MM.1S (cell line): Measurements from ENCODE around the gene UBE2R2.

ENCODE experiments used
- CTCF ChIP-seq: fragments of 300-600 bp; sonication (generic); IDR thresholded peaks from 2 replicates; pipeline ENCODE4 v1.5.1; 2016; ENCODE audit warnings: antibody characterized with exemption, low read length, mixed read lengths
- EZH2 ChIP-seq: fragments of 300-600 bp; sonication (generic); optimal IDR thresholded peaks from 2 replicates; pipeline ENCODE3; 2017; ENCODE audit warnings: low read depth, mild to moderate bottlenecking, antibody characterized with exemption, low read length, mixed read lengths
- EZH2phosphoT487 ChIP-seq: fragments of 300-600 bp; sonication (generic); IDR thresholded peaks from 2 replicates; pipeline ENCODE4 v1.6.1; 2018; ENCODE audit warnings: antibody characterized with exemption, low read length

- TF ChIP-seq CTCF (no peak), EZH2 (no peak), EZH2phosphoT487 (no peak)
Measured at GRCh38 chr9:33820231-33820745, 3.3 kb downstream of the UBE2R2 start.
